Left lung (tissue), 10 donors: ENCODE results near the gene BBOF1. TPM values are rescaled to one million over a fixed set of nuclear protein-coding genes. Genes with fewer than 3 reads are reported as not detected.
A peak's percentile ranks its signal among the peaks of the same experiment; 100 is the strongest.

Source experiments
- ATAC-seq: fragments of 200-7000 bp; cut with Tn5 transposase; one replicate; pipeline ENCODE4 v1.9.1; 2020; ENCODE audit warnings: moderate library complexity
- DNase-seq, 4 donors: peaks; one replicate each; pipeline ENCODE4 v3.0.0-alpha.2; 2013 to 2020
- H3K27ac ChIP-seq, 2 donors: fragments of 200-600 bp; sonication (generic) in 1 of 2; one replicate each; pipeline versions ENCODE4 v1.5.0 to v1.8.0; 2020 to 2021
- H3K27me3 ChIP-seq, 2 donors: fragments of 200-600 bp; sonication (generic) in 1 of 2; one replicate each; pipeline versions ENCODE4 v1.5.0 to v1.8.0; 2020 to 2021
- H3K36me3 ChIP-seq, 2 donors: fragments of 200-600 bp; sonication (generic) in 1 of 2; one replicate each; pipeline versions ENCODE4 v1.5.0 to v1.8.0; 2020 to 2021
- H3K4me1 ChIP-seq, 2 donors: fragments of 200-600 bp; one replicate each; pipeline ENCODE4 v1.8.0; 2021
- H3K4me3 ChIP-seq, 2 donors: fragments of 200-600 bp; sonication (generic) in 1 of 2; one replicate each; pipeline versions ENCODE4 v1.5.0 to v1.8.0; 2020 to 2021; ENCODE audit warnings: mild to moderate bottlenecking in 1 of 2
- H3K9me3 ChIP-seq, 2 donors: fragments of 200-600 bp; sonication (generic) in 1 of 2; one replicate each; pipeline versions ENCODE4 v1.5.0 to v1.8.0; 2020 to 2021
- intact Hi-C, 2 donors: fragments of 100-400 bp; cut with DNase I; formaldehyde crosslinking; loops; one replicate each; pipeline versions ENCODE4 v1.11.2 to v1.14.2; 2022
- polyA plus RNA-seq, 6 donors: library from polyadenylated mRNA; unstranded; fragments of 120-200 nt; gene quantifications; one replicate each; pipeline ENCODE4 v1.2.1, GENCODE V29; 2013; ENCODE audit not compliant: insufficient read length in 6 of 6
- total RNA-seq, 2 donors: library from RNA; stranded (reverse); fragmentation: NEBNext Ultra II Directional; extraction: Animal tissue kit (Norgen Biotek cat#: 25700); gene quantifications; one replicate each; pipeline ENCODE4 v1.2.1, GENCODE V29; 2021
- TF ChIP-seq, protein P1 (sequence below), 2 donors: fragments of 200-600 bp; sonication (generic) in 1 of 2; IDR thresholded peaks; one replicate each; pipeline versions ENCODE4 v1.5.0 to v1.8.0; 2021; ENCODE audit warnings: antibody characterized with exemption in 2 of 2
- donor health status: DM: no; HTN: yes; CAD: no.
- donor health status: DM: no; HTN: no; CAD: no.

Gene BBOF1
- total and polyA plus RNA-seq, 8 donors, result 2.2 to 36.3 (median 13.3) TPM

DNA sequence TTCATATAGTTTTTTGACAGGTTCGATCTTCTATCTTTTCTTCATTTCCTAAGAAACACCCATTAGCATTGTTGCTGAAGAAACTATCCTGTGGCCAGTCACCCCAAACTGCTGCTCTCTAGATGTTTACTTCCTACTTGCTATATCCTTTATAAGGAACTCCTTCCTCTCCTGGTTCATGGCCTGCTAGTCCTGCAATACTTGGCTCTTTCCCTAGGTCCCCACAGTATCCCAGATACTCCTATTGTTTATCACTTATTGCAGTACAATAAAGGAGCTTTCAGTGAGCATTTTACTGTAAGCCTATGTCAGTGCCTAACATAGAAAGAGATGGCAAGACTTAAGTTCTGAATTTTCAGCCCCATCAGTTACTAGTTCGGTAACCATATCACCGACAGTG lies 62.3 kb downstream of the BBOF1 start:
- Histone ChIP-seq H3K4me3 (no peak overlapping the region), H3K27me3 (no peaks in the 10 kb centered on the region), H3K36me3 (no peaks in the 10 kb centered on the region), H3K9me3 (no peaks in the 10 kb centered on the region), H3K27ac (no peak overlapping the region), H3K4me1 (peaks cover 5 to 35% of the 10 kb centered on the region in 2 donors)
- ATAC-seq (no peak), DNase-seq (no peak)
- TF ChIP-seq, protein P1, sequence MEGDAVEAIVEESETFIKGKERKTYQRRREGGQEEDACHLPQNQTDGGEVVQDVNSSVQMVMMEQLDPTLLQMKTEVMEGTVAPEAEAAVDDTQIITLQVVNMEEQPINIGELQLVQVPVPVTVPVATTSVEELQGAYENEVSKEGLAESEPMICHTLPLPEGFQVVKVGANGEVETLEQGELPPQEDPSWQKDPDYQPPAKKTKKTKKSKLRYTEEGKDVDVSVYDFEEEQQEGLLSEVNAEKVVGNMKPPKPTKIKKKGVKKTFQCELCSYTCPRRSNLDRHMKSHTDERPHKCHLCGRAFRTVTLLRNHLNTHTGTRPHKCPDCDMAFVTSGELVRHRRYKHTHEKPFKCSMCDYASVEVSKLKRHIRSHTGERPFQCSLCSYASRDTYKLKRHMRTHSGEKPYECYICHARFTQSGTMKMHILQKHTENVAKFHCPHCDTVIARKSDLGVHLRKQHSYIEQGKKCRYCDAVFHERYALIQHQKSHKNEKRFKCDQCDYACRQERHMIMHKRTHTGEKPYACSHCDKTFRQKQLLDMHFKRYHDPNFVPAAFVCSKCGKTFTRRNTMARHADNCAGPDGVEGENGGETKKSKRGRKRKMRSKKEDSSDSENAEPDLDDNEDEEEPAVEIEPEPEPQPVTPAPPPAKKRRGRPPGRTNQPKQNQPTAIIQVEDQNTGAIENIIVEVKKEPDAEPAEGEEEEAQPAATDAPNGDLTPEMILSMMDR (IDR thresholded peaks at IDR 0.05), result no peak
- intact Hi-C loops, result no loop called here

DNA sequence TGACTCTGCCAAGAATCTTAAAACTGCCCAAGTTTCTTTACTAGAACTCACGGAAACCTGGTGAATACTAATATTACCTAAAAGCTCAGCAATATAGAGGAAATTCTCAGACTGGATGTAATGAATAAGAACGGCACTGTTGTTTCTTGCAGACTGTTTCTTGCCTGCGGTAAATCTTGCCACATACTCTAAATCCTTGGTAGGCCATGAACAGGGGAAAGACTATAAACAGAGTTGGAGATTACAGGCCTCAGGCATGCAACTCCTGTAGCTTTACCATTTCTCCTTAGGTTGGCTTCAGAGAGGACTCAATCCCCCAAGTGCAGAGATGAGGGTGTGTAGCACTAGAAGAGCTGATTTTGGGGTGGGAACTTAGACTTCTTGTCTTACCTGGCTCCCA lies 64.0 kb downstream of the BBOF1 start:
- DNase-seq (no peak), ATAC-seq (no peak)
- Histone ChIP-seq H3K27me3 (no peaks in the 10 kb centered on the region), H3K4me1 (peaks cover 5 to 37% of the 10 kb centered on the region in 2 donors), H3K9me3 (no peaks in the 10 kb centered on the region), H3K27ac (no peak overlapping the region), H3K36me3 (no peaks in the 10 kb centered on the region), H3K4me3 (peak overlapping the region in 1 of 2 donors; percentile 87)
- intact Hi-C loops, result no loop called here
- TF ChIP-seq, protein P1 (IDR thresholded peaks at IDR 0.05), result no peak

DNA sequence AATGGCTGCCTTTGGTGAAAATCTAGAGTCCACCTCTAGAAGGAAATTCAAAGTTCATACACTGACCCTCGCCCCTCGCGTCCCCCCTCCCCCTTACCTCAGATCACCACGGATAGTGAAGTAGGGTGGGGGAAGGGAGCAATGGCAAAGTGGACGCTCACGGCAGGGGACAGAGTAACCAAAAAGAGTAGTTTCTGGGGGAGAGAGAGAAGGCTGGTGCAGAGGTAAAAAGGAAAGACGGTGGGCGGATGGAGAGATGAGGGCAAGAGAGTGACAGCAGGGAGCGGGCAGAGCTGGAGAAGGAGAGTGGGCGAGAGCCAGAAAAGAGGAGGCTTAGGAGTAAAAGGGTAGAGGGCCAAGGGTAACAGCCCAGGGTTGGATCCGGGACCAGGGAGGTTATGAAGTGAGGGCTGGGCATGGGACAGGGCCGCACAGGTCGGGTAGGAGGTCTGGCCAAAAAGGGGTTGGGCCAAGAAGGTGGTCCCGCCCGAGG lies 64.7 kb downstream of the BBOF1 start:
- no peaks in the 10 kb centered on the region for H3K9me3 ChIP-seq
- H3K4me1 ChIP-seq, result peaks cover 5 to 37% of the 10 kb centered on the region in 2 donors
- peak; percentile 30 for ATAC-seq
- TF ChIP-seq, protein P1 (IDR thresholded peaks at IDR 0.05), result no peak
- no peaks in the 10 kb centered on the region for H3K27me3 ChIP-seq
- peak overlapping the region; percentile 47 to 87 for H3K4me3 ChIP-seq
- no peaks in the 10 kb centered on the region for H3K36me3 ChIP-seq
- intact Hi-C loops, result no loop called here
- no peak for DNase-seq
- peak overlapping the region; percentile 22 to 79 for H3K27ac ChIP-seq

DNA sequence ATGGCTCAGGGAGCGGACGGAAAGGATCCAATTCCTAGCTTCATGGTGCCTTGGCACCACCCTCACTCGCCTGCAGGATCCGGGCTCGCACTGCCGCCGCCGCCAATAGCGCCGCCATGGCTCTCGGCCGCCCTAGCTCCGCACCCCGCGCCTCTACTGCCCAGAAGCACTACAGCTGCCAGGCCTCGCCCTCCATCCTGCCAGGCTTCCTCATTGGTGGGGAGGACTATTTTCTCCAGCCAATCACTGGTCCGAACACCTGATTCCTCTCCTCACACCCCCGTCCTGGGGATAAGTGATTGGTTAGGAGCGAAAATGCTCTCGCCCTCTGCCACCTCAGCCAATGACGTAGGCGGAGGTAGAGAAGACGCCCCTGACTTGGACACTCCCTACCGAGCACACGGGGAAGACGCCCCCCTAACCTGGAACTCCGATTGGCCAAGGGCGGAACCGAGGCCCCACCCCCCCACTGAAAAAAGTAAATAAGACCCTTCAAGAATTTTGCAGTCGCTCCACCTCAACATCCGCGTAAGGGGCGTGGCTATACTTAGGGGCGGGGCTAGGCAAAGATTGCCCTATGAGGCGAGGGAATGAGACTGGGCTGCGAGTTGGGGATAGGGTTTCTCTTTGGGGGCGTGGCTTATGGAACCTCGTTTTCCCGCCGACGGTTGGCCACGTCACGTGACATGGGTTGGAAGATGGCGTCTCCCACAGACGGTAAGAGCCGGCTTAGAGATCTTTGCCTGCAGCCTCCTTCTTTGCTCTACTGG lies 65.3 kb downstream of the BBOF1 start, which contains the start of the genes ALDH6A1 and LIN52:
Gene ALDH6A1 (minus strand): TSS at position 177 of the 770 bp plus-strand sequence. CDS start 59 bp downstream, at position 118.
Gene LIN52 (plus strand): TSS at position 680 of the 770 bp plus-strand sequence. CDS start 19 bp downstream, at position 699.
- peak within 1 kb of the TSS; percentile 78 to 87 for H3K4me3 ChIP-seq
- H3K27me3 ChIP-seq, result no peaks in the 10 kb centered on the region
- no peaks in the 10 kb centered on the region for H3K36me3 ChIP-seq
- peak within 1 kb of the TSS; percentile 61 to 79 for H3K27ac ChIP-seq
- H3K4me1 ChIP-seq, result peaks cover 5 to 37% of the 10 kb centered on the region in 2 donors
- H3K9me3 ChIP-seq, result no peaks in the 10 kb centered on the region
- peak; percentile 96 to 100 (median 100) for DNase-seq
- intact Hi-C loops, result no loop called here
- TF ChIP-seq, protein P1 (IDR thresholded peaks at IDR 0.05), result no peak
- peak; percentile 94 for ATAC-seq

DNA sequence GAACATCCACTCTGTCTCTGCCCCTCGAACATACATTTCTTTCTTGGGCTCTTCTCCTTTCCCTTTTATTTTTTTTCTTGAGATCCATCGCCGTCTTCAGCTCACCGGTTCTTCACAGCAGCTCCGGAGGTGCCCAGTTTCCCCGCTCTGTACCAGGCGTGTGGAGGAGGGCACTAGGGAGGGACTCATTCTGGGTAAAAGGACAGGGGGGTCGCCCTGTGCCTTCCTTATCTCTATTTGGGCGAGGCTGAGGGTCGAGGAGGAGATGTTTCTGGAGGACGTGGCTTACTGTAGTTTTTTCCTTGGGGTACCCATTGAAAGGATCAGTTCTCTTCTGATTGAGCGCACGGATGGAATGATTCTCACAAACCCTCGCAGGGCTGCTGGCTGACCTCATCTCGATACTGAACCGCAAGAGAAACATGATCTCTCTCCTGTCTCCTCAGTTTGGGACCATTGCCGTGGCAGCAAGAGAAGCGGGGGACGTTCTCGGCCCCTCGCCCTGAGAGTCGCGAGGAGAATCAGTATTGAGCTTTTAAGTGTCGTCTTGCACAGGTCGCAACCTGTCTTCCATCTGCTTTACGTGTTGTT lies 66.0 kb downstream of the BBOF1 start:
- H3K9me3 ChIP-seq, result no peaks in the 10 kb centered on the region
- H3K27ac ChIP-seq, result peak overlapping the region; percentile 61 to 79
- peaks cover 5 to 37% of the 10 kb centered on the region in 2 donors for H3K4me1 ChIP-seq
- ATAC-seq (peak; percentile 5), DNase-seq (no peak)
- no peaks in the 10 kb centered on the region for H3K27me3 ChIP-seq
- TF ChIP-seq, protein P1 (IDR thresholded peaks at IDR 0.05), result no peak
- intact Hi-C loops, result no loop called here
- H3K36me3 ChIP-seq, result no peaks in the 10 kb centered on the region
- H3K4me3 ChIP-seq, result peak overlapping the region; percentile 78 to 87
